ENCODE data around the gene CSRP3.

The CSRP3 gene

DNA sequence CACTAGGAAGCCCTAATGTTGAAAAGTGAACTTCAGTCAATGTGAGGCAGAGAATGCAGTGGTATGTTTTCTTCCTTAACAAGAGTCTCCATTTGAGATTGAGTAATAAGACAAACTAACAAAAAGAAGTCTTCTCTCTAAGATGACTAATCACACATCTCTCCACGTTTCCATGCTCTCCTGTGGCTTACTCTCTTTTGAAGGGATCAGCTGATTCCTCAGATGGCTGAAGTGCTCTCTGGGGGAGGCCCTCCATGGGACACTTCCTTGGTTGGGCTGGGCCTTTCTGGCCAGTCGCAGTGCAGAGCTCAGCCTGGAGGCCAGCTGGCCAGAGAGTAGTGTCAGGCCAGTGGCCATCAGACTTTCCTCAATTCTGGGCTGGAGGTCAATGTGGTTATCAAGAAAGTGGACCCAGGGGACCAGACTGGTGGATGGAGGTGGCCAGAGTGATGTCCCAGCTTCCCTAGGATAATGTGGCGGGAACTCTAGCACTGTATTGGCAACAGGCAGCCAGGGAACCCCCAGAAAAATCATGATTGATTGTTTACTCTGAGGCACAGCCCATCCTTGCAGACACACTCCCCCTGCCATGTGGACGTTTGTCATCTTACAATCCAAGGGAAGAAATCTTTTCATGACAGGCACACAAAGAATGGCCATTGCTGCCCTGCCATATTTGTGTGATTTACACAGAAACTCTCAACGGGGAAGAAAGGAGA lies 14.5 kb downstream of the CSRP3 start:
- peak; percentile 17 for DNase-seq (ENCODE audit: low read depth)
- H3K4me3 ChIP-seq (ENCODE audit: low read length) = no peak overlapping the region
- TF ChIP-seq, protein P1, sequence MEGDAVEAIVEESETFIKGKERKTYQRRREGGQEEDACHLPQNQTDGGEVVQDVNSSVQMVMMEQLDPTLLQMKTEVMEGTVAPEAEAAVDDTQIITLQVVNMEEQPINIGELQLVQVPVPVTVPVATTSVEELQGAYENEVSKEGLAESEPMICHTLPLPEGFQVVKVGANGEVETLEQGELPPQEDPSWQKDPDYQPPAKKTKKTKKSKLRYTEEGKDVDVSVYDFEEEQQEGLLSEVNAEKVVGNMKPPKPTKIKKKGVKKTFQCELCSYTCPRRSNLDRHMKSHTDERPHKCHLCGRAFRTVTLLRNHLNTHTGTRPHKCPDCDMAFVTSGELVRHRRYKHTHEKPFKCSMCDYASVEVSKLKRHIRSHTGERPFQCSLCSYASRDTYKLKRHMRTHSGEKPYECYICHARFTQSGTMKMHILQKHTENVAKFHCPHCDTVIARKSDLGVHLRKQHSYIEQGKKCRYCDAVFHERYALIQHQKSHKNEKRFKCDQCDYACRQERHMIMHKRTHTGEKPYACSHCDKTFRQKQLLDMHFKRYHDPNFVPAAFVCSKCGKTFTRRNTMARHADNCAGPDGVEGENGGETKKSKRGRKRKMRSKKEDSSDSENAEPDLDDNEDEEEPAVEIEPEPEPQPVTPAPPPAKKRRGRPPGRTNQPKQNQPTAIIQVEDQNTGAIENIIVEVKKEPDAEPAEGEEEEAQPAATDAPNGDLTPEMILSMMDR (conservative IDR thresholded peaks at IDR 0.05; ENCODE audit: low read length) = no peak

DNA sequence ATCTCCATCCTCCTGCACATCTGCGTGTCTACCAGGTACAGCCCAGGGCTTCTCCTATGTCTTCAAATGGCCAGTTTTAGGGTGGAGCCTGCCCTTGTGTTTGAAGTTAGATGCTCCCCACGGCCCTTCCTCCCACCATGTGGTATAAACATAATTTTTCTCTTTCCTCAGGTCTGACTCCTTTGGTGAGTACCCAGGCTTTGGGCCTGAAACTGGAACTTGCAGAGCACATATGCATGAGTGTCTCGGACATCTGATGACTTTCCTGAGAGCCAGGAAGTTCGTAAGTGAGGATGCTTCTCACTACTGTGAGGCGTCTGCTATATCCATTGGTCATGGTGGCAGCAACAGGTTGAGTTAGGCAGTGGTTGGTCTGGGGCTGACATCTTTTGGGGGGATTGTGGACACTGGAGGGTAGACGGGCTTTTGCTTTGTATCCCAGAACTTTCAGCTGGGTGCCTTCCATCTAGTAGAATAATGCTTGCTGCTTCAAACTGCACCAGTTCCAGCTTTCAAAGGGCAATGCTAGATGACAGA lies 16.2 kb downstream of the CSRP3 start:
- no peak overlapping the region for H3K4me3 ChIP-seq (ENCODE audit: low read length)
- no peak for DNase-seq (ENCODE audit: low read depth)

DNA sequence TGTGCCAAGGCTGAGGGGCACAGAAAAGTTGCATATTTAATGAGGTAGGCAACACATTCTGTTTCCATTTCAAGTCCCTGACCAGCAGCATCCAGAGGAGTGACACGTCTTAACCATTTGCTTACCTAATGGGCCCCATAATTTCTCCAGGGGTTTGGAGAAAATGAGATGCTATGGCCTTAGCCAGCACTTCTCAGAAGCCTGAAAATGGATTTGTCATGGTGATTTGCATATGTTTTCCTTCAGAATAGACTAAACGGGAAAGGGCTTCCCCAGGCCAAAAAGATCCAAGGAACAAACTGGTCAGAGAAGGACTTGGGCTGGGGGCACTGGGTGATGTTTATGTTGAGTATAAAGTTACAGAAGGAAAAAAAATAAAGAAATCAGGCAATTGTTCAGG lies 16.7 kb downstream of the CSRP3 start:
- TF ChIP-seq, protein P1 (conservative IDR thresholded peaks at IDR 0.05; ENCODE audit: low read length) = no peak
- H3K4me3 ChIP-seq (ENCODE audit: low read length) = no peak overlapping the region
- no peak for DNase-seq (ENCODE audit: low read depth)

More for the DNA sequence above, 16.2 kb downstream of the CSRP3 start:
- TF ChIP-seq, protein P1 (conservative IDR thresholded peaks at IDR 0.05; ENCODE audit: low read length) = no peak

DNA sequence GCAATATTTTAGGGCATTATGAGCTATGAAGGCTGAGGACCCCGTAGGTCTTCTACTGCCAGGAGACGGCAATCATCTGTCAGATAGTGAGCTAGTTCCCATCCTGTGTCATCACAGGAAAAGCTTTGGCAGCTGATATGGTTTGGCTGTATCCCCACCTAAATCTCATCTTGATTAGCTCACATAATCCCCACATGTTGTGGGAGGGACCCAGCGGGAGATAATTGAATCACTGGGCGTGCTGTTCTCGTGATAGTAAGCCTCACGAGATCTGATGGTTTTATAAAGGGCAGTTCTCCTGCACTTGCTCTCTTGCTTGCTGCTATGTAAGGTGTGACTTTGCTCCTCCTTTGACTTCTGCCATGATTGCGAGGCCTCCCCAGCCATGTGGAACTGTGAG lies 18.1 kb downstream of the CSRP3 start:
- H3K4me3 ChIP-seq (ENCODE audit: low read length) = no peak overlapping the region
- DNase-seq (ENCODE audit: low read depth) = no peak
- TF ChIP-seq, protein P1 (conservative IDR thresholded peaks at IDR 0.05; ENCODE audit: low read length) = no peak

DNA sequence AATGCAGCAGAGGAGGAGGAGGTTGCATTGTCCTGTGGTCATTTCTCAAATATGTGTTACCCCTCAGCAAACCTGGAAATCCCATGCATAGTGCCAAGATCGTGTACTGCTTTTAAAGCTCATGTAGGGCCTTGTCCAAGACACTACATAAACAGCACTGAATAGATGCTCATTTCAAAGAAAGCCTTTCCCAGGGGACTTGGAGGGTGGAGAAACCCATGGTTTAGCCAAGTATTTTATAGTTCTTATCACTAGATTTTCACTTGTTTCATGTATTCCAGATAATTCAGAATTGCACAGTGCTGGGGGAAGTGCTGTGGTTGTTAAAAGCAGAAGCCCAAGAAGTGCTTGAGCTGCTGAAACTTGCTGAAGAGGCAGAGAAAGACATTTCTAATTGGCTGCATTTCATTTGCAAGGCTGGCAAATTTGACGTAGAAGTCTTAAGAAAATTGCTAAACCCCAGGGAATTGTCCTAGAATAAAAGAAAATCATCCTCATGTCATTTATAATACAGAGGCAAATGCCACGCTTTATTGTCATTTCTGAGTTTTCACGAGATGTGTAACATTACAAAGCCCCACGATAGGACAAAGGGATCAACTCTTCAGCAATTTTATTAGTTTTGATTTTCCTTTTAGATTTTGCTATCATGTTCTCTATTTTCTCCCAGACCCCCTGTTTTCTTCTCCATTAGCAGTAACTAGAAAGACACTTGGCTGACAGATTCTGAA lies 20.1 kb downstream of the CSRP3 start:
- H3K4me3 ChIP-seq (ENCODE audit: low read length) = no peak overlapping the region
- no peak for DNase-seq (ENCODE audit: low read depth)
- TF ChIP-seq, protein P1 (conservative IDR thresholded peaks at IDR 0.05; ENCODE audit: low read length) = no peak

DNA sequence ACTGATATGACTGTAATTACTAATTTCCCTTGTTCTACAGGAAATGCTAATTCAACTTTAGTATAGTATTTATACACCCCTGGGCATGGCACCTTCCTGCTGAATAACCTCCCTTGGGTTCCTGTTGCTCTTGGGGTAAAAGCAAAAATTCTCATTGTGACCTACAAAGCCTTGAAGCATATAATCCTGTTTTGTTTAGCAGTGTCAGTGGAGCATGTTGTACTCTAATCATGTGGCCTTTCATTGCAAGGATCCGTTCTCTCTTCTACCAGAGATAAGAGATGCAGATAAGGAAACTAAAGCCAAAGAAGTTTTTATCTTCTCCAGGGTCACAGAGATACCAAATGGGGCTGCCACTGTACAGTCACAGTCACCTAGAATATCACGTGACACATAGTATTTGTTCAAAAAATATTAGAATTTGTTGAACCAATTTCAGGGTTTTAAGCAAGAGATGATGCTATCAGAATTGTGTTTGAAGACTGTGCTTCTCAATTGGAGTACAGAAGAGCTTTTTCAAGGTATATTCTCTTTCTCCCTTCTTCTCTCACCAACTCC lies 25.1 kb downstream of the CSRP3 start:
- no peak for DNase-seq (ENCODE audit: low read depth)
- TF ChIP-seq, protein P1 (conservative IDR thresholded peaks at IDR 0.05; ENCODE audit: low read length) = no peak
- no peak overlapping the region for H3K4me3 ChIP-seq (ENCODE audit: low read length)
